ENCODE data around the gene TMEM215. TPM values are rescaled to one million over a fixed set of nuclear protein-coding genes. Genes with fewer than 3 reads are reported as not detected.
A peak's percentile ranks its signal among the peaks of the same experiment; 100 is the strongest.

The TMEM215 gene
- polyA plus RNA-seq, 1 donor from 2014 or later: not detected

- H3F3A ChIP-seq (ENCODE audit: insufficient read depth, low read length, poor library complexity, severe bottlenecking): no peaks in the 10 kb centered on the region
- H2AFZ ChIP-seq (ENCODE audit: low read depth, low read length): no peak overlapping the region
- H3K4me2 ChIP-seq (ENCODE audit: low read length): no peak overlapping the region
- H3K79me2 ChIP-seq (replicated peaks; ENCODE audit: insufficient read depth, low read length): no peaks in the 10 kb centered on the region
- H3K9me3 ChIP-seq (ENCODE audit: low read length): no peaks in the 10 kb centered on the region
- no peaks in the 10 kb centered on the region for H3K36me3 ChIP-seq (ENCODE audit: insufficient read depth, low read length)
- peaks cover 14% of the 10 kb centered on the region for H3K27me3 ChIP-seq (ENCODE audit: insufficient read depth, low read depth, low read length)
- no peak overlapping the region for H3K9ac ChIP-seq (ENCODE audit: low read length)
- no peak overlapping the region for H3K4me3 ChIP-seq (ENCODE audit: low read length)
- H3K9me2 ChIP-seq (ENCODE audit: insufficient read depth, low read length): no peaks in the 10 kb centered on the region
- H4K20me1 ChIP-seq (ENCODE audit: insufficient read depth): no peaks in the 10 kb centered on the region
- TF ChIP-seq TAF1 (IDR thresholded peaks at IDR 0.05; ENCODE audit: low read depth): no peak
- TF ChIP-seq EZH2 (IDR thresholded peaks at IDR 0.05; ENCODE audit: borderline replicate concordance, insufficient read depth, low read length, poor library complexity, severe bottlenecking): no peak
- TF ChIP-seq POLR2AphosphoS5 (IDR thresholded peaks at IDR 0.05): no peak
- TF ChIP-seq SMC3 (conservative IDR thresholded peaks at IDR 0.05; ENCODE audit: poor library complexity): no peak
- TF ChIP-seq EP300 (conservative IDR thresholded peaks at IDR 0.05; ENCODE audit: poor library complexity, severe bottlenecking): no peak
- H3K27ac ChIP-seq (ENCODE audit: low read length): no peak overlapping the region
Measured at GRCh38 chr9:32776201-32776600, 7.1 kb upstream of the TMEM215 start.

GRCh38 chr9:32782476-32783167 is 718 bp upstream of the TMEM215 start:
- H3K27me3 ChIP-seq (ENCODE audit: insufficient read depth, low read depth, low read length): peaks cover 62% of the 10 kb centered on the region

More at GRCh38 chr9:32782476-32783167, 718 bp upstream of the TMEM215 start:
- no peaks in the 10 kb centered on the region for H3K9me3 ChIP-seq (ENCODE audit: low read length)
- H3K27ac ChIP-seq (ENCODE audit: low read length): no peak overlapping the region
- H2AFZ ChIP-seq (ENCODE audit: low read depth, low read length): no peak overlapping the region
- H3K9ac ChIP-seq (ENCODE audit: low read length): peak overlapping the region; percentile 41
- no peaks in the 10 kb centered on the region for H4K20me1 ChIP-seq (ENCODE audit: insufficient read depth)
- H3K9me2 ChIP-seq (ENCODE audit: insufficient read depth, low read length): no peaks in the 10 kb centered on the region
- H3K4me3 ChIP-seq (ENCODE audit: low read length): peak overlapping the region; percentile 74
- no peaks in the 10 kb centered on the region for H3K36me3 ChIP-seq (ENCODE audit: insufficient read depth, low read length)
- H3K79me2 ChIP-seq (replicated peaks; ENCODE audit: insufficient read depth, low read length): no peaks in the 10 kb centered on the region
- H3K4me2 ChIP-seq (ENCODE audit: low read length): no peak overlapping the region
- TF ChIP-seq EZH2 (IDR thresholded peaks at IDR 0.05; ENCODE audit: borderline replicate concordance, insufficient read depth, low read length, poor library complexity, severe bottlenecking) (no peak), SMC3 (conservative IDR thresholded peaks at IDR 0.05; ENCODE audit: poor library complexity) (no peak), RAD21 (conservative IDR thresholded peaks at IDR 0.05) (no peak), MXI1 (conservative IDR thresholded peaks at IDR 0.05; ENCODE audit: poor library complexity, severe bottlenecking) (no peak), CTCF (IDR thresholded peaks at IDR 0.05; ENCODE audit: poor library complexity, severe bottlenecking) (no peak), TAF1 (IDR thresholded peaks at IDR 0.05; ENCODE audit: low read depth) (no peak), REST (IDR thresholded peaks at IDR 0.05; ENCODE audit: borderline replicate concordance) (no peak), EP300 (conservative IDR thresholded peaks at IDR 0.05; ENCODE audit: poor library complexity, severe bottlenecking) (no peak), POLR2AphosphoS5 (IDR thresholded peaks at IDR 0.05) (no peak)
- H3F3A ChIP-seq (ENCODE audit: insufficient read depth, low read length, poor library complexity, severe bottlenecking): no peaks in the 10 kb centered on the region
